OCI-LY3 (cell line): Measurements from ENCODE around the gene PTPRD.

ENCODE experiments used
- H2AFZ ChIP-seq: fragments of 200-600, 300-600 bp; shearing (Covaris generic); 2 replicates; pipeline ENCODE4 v1.6.0; 2014; ENCODE audit warnings: antibody characterized with exemption, low read depth, low read length
- H3K27ac ChIP-seq: fragments of 200-600, 300-600 bp; sonication (generic); 2 replicates; pipeline ENCODE4 v1.5.1; 2014; ENCODE audit warnings: mild to moderate bottlenecking, low read length, moderate library complexity, mixed read lengths
- H3K27me3 ChIP-seq: fragments of 200-600, 300-600 bp; sonication (generic); 2 replicates; pipeline ENCODE4 v1.6.1; 2014; ENCODE audit warnings: low read depth, low read length, mixed read lengths
- H3K36me3 ChIP-seq: fragments of 200-600, 300-600 bp; sonication (generic); replicated peaks from 2 replicates; pipeline ENCODE3; 2014; ENCODE audit warnings: low read depth, low read length, mixed read lengths
- H3K4me1 ChIP-seq: fragments of 300-600, 200-600 bp; sonication (generic); 2 replicates; pipeline ENCODE4 v1.6.1; 2014; ENCODE audit warnings: low read length, mixed read lengths
- H3K4me2 ChIP-seq: fragments of 200-600, 300-600 bp; sonication (generic); 2 replicates; pipeline ENCODE4 v1.6.1; 2014; ENCODE audit warnings: low read length, mixed read lengths
- H3K4me3 ChIP-seq: fragments of 300-600, 200-600 bp; sonication (generic); 2 replicates; pipeline ENCODE4 v1.5.1; 2014; ENCODE audit warnings: antibody characterized with exemption, mild to moderate bottlenecking, low read length, moderate library complexity
- H3K79me2 ChIP-seq: fragments of 300-600, 200-600 bp; shearing (Covaris generic); 2 replicates; pipeline ENCODE4 v1.6.1; 2014; ENCODE audit warnings: mild to moderate bottlenecking, low read length, mixed read lengths
- H3K9ac ChIP-seq: fragments of 300-600, 200-600 bp; shearing (Covaris generic); 2 replicates; pipeline ENCODE4 v1.6.0; 2014; ENCODE audit warnings: mild to moderate bottlenecking, low read length, moderate library complexity
- H3K9me3 ChIP-seq: fragments of 200-600, 300-600 bp; shearing (Covaris generic); 2 replicates; pipeline ENCODE4 v1.6.1; 2014; ENCODE audit warnings: low read length, mixed read lengths; ENCODE audit not compliant: insufficient read depth
- H4K20me1 ChIP-seq: fragments of 200-600, 300-600 bp; sonication (generic); 2 replicates; pipeline ENCODE4 v1.6.1; 2016; ENCODE audit warnings: low read length, mixed read lengths; ENCODE audit not compliant: insufficient read depth
- CTCF ChIP-seq: fragments of 200-600, 300-600 bp; sonication (generic); IDR thresholded peaks from 2 replicates; pipeline ENCODE4 v1.5.1; 2014; ENCODE audit warnings: antibody characterized with exemption, low read length, low read depth
- EZH2phosphoT487 ChIP-seq: fragments of 200-600 bp; shearing (Covaris generic); IDR thresholded peaks from 2 replicates; pipeline ENCODE4 v1.6.1; 2018; ENCODE audit warnings: antibody characterized with exemption, mixed run types, low read depth

The PTPRD gene

GRCh38 chr9:9494336-9494735 is 1118.5 kb downstream of the PTPRD start:
- TF ChIP-seq CTCF, result no peak
- no peak for TF ChIP-seq EZH2phosphoT487
- H3K27ac ChIP-seq, result no peak overlapping the region
- no peaks in the 10 kb centered on the region for H3K79me2 ChIP-seq
- no peaks in the 10 kb centered on the region for H3K36me3 ChIP-seq
- no peaks in the 10 kb centered on the region for H4K20me1 ChIP-seq
- no peak overlapping the region for H3K4me2 ChIP-seq
- no peak overlapping the region for H3K9ac ChIP-seq
- no peak overlapping the region for H3K4me3 ChIP-seq
- no peak overlapping the region for H2AFZ ChIP-seq
- H3K27me3 ChIP-seq, result no peaks in the 10 kb centered on the region
- H3K4me1 ChIP-seq, result no peaks in the 10 kb centered on the region
- H3K9me3 ChIP-seq, result no peaks in the 10 kb centered on the region

GRCh38 chr9:9492506-9492905 is 1120.3 kb downstream of the PTPRD start:
- Histone ChIP-seq H2AFZ (no peak overlapping the region), H3K36me3 (no peaks in the 10 kb centered on the region), H3K27ac (no peak overlapping the region), H4K20me1 (no peaks in the 10 kb centered on the region), H3K9me3 (no peaks in the 10 kb centered on the region), H3K4me2 (no peak overlapping the region), H3K9ac (no peak overlapping the region), H3K4me1 (no peaks in the 10 kb centered on the region), H3K27me3 (no peaks in the 10 kb centered on the region), H3K4me3 (no peak overlapping the region), H3K79me2 (no peaks in the 10 kb centered on the region)
- no peak for TF ChIP-seq CTCF
- no peak for TF ChIP-seq EZH2phosphoT487

- no peak overlapping the region for H3K4me2 ChIP-seq
- H3K27me3 ChIP-seq, result no peaks in the 10 kb centered on the region
- H3K9me3 ChIP-seq, result no peaks in the 10 kb centered on the region
- no peaks in the 10 kb centered on the region for H4K20me1 ChIP-seq
- no peaks in the 10 kb centered on the region for H3K4me1 ChIP-seq
- no peaks in the 10 kb centered on the region for H3K36me3 ChIP-seq
- H3K27ac ChIP-seq, result no peak overlapping the region
- H3K79me2 ChIP-seq, result no peaks in the 10 kb centered on the region
- H3K4me3 ChIP-seq, result no peak overlapping the region
- TF ChIP-seq CTCF (no peak), EZH2phosphoT487 (no peak)
- no peak overlapping the region for H3K9ac ChIP-seq
- H2AFZ ChIP-seq, result no peak overlapping the region
These were observed 1123.6 kb downstream of the PTPRD start for GRCh38 chr9:9489183-9489582.

- Histone ChIP-seq H3K4me2 (no peak overlapping the region), H3K27ac (no peak overlapping the region), H3K9me3 (no peaks in the 10 kb centered on the region), H3K4me1 (no peaks in the 10 kb centered on the region), H3K27me3 (no peaks in the 10 kb centered on the region), H3K36me3 (no peaks in the 10 kb centered on the region), H3K4me3 (no peak overlapping the region), H4K20me1 (no peaks in the 10 kb centered on the region), H3K79me2 (no peaks in the 10 kb centered on the region), H2AFZ (no peak overlapping the region), H3K9ac (no peak overlapping the region)
- TF ChIP-seq CTCF (no peak), EZH2phosphoT487 (no peak)
These were observed 1129.6 kb downstream of the PTPRD start for GRCh38 chr9:9483175-9483574.
